ENCODE measurements around the gene CACNA1B. TPM values are rescaled to one million over a fixed set of nuclear protein-coding genes. Genes with fewer than 3 reads are reported as not detected.

Gene CACNA1B
- total and polyA plus RNA-seq, 8 donors, result 0.16 to 1.3 (median 0.31) TPM

DNA sequence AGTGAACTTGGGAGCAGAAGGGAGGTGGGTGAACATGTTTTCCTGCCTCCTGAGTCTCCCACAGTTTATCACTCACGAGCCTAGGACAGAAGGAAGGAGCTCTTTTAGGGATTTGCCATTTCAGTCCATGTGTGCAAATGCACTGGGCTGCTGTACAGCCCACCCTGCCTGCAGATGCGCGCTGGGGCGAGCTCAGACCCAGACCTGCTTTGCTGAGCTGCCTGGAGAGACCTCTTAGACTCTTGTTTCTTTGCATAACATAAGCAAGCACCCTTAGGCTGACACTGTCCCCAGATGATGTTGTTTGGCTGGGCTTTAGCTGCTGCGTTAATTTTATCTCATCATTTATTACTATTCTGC lies 199.0 kb downstream of the CACNA1B start:
- 77 to 83% methylated on average over 5 of the region's 5 CpGs for WGBS, 2 donors
- FAIRE-seq, result no peak
- DNase-seq, result peak in 1 of 6 donors; percentile 20

DNA sequence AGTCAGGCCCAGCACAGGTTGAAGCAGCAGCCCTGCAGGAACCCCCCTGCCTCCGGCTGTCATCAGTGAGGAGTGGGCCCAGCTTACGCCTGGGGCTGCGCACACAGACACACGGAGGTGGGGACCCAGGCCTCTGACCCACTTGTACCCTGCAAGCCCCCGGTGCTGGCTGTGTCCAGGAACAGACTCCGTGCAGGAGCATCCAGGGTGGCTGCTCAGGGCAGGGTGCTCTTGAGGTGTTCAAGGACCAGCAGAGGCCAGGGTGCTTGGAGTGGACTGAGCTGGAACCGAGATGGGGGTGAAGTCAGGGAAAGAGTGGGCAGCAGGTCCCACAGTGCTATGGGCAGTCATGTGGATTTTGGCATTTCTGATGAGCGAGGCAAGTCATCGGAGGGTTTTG lies 199.5 kb downstream of the CACNA1B start:
- Histone ChIP-seq H3K36me3 (no peaks in the 10 kb centered on the region), H3K9me3 (no peaks in the 10 kb centered on the region), H3K27me3 (no peaks in the 10 kb centered on the region), H3K4me3 (no peak overlapping the region), H3K4me1 (no peaks in the 10 kb centered on the region), H3K27ac (no peak overlapping the region)
- FAIRE-seq (no peak), DNase-seq (peak in 1 of 6 donors; percentile 36), ATAC-seq (no peak)
- TF ChIP-seq, protein P1, sequence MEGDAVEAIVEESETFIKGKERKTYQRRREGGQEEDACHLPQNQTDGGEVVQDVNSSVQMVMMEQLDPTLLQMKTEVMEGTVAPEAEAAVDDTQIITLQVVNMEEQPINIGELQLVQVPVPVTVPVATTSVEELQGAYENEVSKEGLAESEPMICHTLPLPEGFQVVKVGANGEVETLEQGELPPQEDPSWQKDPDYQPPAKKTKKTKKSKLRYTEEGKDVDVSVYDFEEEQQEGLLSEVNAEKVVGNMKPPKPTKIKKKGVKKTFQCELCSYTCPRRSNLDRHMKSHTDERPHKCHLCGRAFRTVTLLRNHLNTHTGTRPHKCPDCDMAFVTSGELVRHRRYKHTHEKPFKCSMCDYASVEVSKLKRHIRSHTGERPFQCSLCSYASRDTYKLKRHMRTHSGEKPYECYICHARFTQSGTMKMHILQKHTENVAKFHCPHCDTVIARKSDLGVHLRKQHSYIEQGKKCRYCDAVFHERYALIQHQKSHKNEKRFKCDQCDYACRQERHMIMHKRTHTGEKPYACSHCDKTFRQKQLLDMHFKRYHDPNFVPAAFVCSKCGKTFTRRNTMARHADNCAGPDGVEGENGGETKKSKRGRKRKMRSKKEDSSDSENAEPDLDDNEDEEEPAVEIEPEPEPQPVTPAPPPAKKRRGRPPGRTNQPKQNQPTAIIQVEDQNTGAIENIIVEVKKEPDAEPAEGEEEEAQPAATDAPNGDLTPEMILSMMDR (IDR thresholded peaks at IDR 0.05), result no peak
- 83% methylated on average over 9 of the region's 9 CpGs for WGBS, 2 donors
- intact Hi-C loops (cut with DNase I), result no loop called here

More for the DNA sequence above, 199.0 kb downstream of the CACNA1B start:
- intact Hi-C loops (cut with DNase I), result no loop called here
- H3K4me3 ChIP-seq, result no peak overlapping the region
- H3K36me3 ChIP-seq, result no peaks in the 10 kb centered on the region
- ATAC-seq, result no peak
- no peaks in the 10 kb centered on the region for H3K4me1 ChIP-seq
- H3K9me3 ChIP-seq, result no peaks in the 10 kb centered on the region
- no peak overlapping the region for H3K27ac ChIP-seq
- TF ChIP-seq, protein P1 (IDR thresholded peaks at IDR 0.05), result no peak
- H3K27me3 ChIP-seq, result no peaks in the 10 kb centered on the region

DNA sequence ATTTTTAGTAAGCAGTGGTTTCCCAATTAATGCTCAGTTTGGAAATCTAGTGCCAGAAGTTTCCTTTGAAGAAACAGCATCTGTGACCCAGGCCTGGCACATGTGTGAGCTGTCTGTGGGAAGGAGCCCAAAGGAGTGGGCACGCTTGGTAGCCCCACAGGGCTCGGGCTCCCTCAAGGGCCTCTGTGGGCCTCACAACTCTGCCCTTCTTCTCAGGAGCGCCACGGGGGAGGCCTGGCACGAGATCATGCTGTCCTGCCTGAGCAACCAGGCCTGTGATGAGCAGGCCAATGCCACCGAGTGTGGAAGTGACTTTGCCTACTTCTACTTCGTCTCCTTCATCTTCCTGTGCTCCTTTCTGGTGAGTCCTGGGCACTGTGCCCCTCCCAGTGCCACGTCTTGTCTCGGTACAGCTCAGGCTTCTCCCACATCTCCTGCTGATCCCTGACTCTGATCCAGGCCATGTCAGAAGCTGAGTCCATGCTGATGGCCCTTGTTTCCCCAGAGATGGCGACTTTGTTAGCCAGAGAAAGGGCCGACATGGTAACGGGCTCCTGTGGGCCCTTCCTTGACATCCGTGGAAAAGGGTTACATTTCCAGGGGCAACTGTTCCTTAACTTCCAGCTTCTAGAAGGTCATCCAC lies 200.4 kb downstream of the CACNA1B start:
- TF ChIP-seq, protein P1 (IDR thresholded peaks at IDR 0.05), result no peak
- no peak for FAIRE-seq
- no peak for ATAC-seq
- H3K4me1 ChIP-seq, result no peaks in the 10 kb centered on the region
- H3K27me3 ChIP-seq, result no peaks in the 10 kb centered on the region
- H3K9me3 ChIP-seq, result no peaks in the 10 kb centered on the region
- no peak overlapping the region for H3K27ac ChIP-seq
- WGBS, 2 donors, result 67 to 73% methylated on average over 13 of the region's 13 CpGs
- H3K4me3 ChIP-seq, result no peak overlapping the region
- no peaks in the 10 kb centered on the region for H3K36me3 ChIP-seq
- DNase-seq, result peak in 1 of 6 donors; percentile 32
- intact Hi-C loops (cut with DNase I), result no loop called here

DNA sequence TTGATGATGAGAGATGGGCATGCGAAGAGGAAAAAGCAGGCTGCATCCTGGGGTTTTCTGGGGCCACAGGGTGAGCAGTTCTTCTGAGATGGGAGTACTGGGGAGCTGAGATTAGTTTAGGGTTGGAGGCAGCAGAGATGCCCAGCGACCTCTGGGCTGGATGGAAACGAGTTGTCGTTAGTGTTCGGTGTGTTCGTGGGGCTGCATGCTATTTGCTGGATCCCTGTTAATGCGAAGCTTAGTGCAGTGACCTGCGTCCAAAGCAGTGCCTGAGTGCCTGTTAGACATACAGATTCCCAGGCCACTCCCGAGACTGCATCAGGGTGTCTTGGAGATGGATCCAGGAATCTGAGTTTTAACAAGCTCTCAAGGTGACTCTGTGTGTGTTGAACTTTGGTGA lies 201.3 kb downstream of the CACNA1B start:
- no peaks in the 10 kb centered on the region for H3K4me1 ChIP-seq
- intact Hi-C loops (cut with DNase I), result no loop called here
- ATAC-seq, result no peak
- FAIRE-seq, result no peak
- H3K27me3 ChIP-seq, result no peaks in the 10 kb centered on the region
- no peak overlapping the region for H3K27ac ChIP-seq
- TF ChIP-seq, protein P1 (IDR thresholded peaks at IDR 0.05), result no peak
- WGBS, 2 donors, result 69 to 87% methylated on average over 9 of the region's 9 CpGs
- DNase-seq, result peak in 1 of 6 donors; percentile 12
- no peaks in the 10 kb centered on the region for H3K36me3 ChIP-seq
- H3K4me3 ChIP-seq, result no peak overlapping the region
- H3K9me3 ChIP-seq, result no peaks in the 10 kb centered on the region

DNA sequence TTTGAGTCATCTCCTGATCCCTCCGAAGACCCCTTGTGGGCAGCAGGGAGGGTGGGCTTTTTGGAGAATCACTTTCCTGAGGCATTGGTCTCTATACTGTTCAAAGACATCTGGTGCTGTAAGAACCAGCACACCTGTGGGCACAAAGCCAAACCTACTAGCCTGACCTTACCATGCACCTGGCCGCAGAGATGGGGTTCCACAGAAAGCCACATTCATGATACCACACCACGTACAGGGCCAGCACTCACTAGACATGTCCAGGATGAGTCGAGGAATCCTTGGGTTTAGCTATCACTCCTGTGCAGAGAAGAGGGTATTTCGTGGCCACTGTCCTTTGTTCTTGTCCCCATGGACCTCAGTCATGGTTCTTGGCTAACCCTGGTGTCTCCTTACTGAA lies 203.4 kb downstream of the CACNA1B start:
- peaks cover 0 to 2% (median 0%) of the 10 kb centered on the region in 4 donors for H3K9me3 ChIP-seq
- no peak overlapping the region for H3K4me3 ChIP-seq
- no peak overlapping the region for H3K27ac ChIP-seq
- FAIRE-seq, result no peak
- intact Hi-C loops (cut with DNase I), result no loop called here
- peak in 2 of 6 donors; percentile 6 to 11 for DNase-seq
- 48 to 74% methylated on average over 5 of the region's 5 CpGs for WGBS, 2 donors
- H3K36me3 ChIP-seq, result no peaks in the 10 kb centered on the region
- H3K4me1 ChIP-seq, result no peaks in the 10 kb centered on the region
- TF ChIP-seq, protein P1 (IDR thresholded peaks at IDR 0.05), result no peak
- ATAC-seq, result no peak
- no peaks in the 10 kb centered on the region for H3K27me3 ChIP-seq

Measured in pancreas (tissue), 10 donors.